ENCODE data around the gene SP4. TPM values are rescaled to one million over a fixed set of nuclear protein-coding genes. Genes with fewer than 3 reads are reported as not detected.

The SP4 gene
- total and polyA plus RNA-seq, 2 of the 4 experiments (the other 2 are of a cell fraction): 0.97 to 5.9 TPM

Small RNAs within 50 kb of the gene (microRNA-seq; reads per million reads assigned to microRNA genes)
- gene MIR1183 (ENCODE audit: insufficient read depth in 1 of 2, insufficient read length in 1 of 2, unreplicated experiment in 1 of 2) (0 reads per million in 2 experiments), gene RNU1-15P (ENCODE audit: insufficient read depth, insufficient read length) (not detected)

Small RNAs within 50 kb of the gene (small RNA-seq; reads per million reads assigned to genes)
- gene MIR1183 (0 reads per million in 5 experiments), gene RNU1-15P (0 reads per million in 5 experiments)

Other genes with a start within 250 kb of the SP4 start
- under 0.01 TPM in 1 of 2 replicates, not detected in the other for gene DNAH11, start 115.0 kb downstream of the SP4 start, total RNA-seq (2012; rRNA removed)
- not detected in 2 replicates for gene DNAH11, start 115.0 kb downstream of the SP4 start, polyA plus RNA-seq (2012; rRNA removed)